Measurements from ENCODE around the gene TMEM91. TPM values are rescaled to one million over a fixed set of nuclear protein-coding genes. Genes with fewer than 3 reads are reported as not detected.

TMEM91 gene
- total RNA-seq, 4 donors from 2014 or later, result 3.3 to 22.7 (median 17.4) TPM

GRCh38 chr19:41372501-41372900, 3.8 kb upstream of the TMEM91 start:
- TF ChIP-seq, protein P1, sequence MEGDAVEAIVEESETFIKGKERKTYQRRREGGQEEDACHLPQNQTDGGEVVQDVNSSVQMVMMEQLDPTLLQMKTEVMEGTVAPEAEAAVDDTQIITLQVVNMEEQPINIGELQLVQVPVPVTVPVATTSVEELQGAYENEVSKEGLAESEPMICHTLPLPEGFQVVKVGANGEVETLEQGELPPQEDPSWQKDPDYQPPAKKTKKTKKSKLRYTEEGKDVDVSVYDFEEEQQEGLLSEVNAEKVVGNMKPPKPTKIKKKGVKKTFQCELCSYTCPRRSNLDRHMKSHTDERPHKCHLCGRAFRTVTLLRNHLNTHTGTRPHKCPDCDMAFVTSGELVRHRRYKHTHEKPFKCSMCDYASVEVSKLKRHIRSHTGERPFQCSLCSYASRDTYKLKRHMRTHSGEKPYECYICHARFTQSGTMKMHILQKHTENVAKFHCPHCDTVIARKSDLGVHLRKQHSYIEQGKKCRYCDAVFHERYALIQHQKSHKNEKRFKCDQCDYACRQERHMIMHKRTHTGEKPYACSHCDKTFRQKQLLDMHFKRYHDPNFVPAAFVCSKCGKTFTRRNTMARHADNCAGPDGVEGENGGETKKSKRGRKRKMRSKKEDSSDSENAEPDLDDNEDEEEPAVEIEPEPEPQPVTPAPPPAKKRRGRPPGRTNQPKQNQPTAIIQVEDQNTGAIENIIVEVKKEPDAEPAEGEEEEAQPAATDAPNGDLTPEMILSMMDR (IDR thresholded peaks at IDR 0.05; ENCODE audit: low read depth), result no peak

DNA sequence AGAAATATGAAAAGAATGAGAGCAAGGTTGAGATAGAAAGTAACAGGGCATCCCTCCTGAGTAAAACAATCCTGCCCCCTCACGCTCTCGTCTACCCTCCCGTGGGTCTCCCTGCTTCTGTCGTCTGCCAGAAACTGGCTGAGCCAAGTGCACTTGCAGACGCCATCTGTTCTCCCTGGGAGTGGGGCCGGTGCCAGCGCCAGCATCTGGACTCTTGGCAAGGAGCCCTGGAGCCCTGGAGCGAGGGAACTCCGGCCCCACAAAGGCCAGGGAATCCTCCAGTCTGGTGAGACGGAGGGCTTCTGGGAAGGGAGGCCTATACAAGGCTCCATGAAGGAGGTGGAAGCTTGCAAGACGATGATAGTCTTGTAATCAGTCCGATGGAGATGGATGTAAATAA, 2.3 kb upstream of the TMEM91 start:
- TF ChIP-seq, protein P1 (IDR thresholded peaks at IDR 0.05; ENCODE audit: low read depth), result no peak

DNA sequence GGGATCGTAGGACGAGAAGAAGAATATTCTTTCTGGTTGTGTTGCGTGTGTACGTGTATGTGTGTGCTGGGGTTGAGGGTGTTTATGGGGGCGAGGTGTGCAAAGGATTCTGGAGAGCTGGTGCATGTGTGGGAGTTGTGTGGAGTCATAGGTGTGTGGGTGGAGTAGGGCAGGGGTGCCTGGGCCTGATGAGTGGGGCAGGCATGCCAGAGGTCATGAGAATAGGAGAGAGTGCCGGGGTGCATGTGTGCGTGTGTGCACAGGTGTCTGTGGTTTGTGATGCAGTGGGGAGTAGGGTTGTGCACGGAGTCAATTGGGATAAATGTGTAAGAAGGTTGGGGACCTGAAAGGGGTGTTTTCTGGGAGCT, 649 bp downstream of the TMEM91 start:
- TF ChIP-seq, protein P1 (IDR thresholded peaks at IDR 0.05; ENCODE audit: low read depth), result no peak

- TF ChIP-seq, protein P1 (IDR thresholded peaks at IDR 0.05; ENCODE audit: low read depth), result no peak
These were observed 1.8 kb downstream of the TMEM91 start for GRCh38 chr19:41377977-41378709.

DNA sequence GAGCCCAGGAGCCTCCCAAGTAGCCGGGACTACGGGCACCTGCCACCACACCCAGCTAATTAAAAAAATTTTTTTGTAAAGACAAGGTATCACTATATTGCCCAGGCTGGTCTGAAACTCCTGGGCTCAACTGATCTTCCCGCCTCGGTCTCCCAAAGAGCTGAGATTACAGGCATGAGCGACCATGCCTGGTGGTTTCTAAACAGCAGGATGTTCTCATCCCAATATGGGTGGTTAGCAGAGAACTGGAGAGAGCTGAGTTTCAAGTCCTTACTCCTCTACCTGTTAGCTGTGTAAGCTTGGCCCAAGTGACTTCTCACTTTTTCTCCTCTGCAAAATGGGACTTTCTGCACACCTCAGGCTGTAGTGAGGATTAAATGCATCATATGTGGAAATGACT, 8.0 kb downstream of the TMEM91 start:
- TF ChIP-seq, protein P1 (IDR thresholded peaks at IDR 0.05; ENCODE audit: low read depth), result no peak

DNA sequence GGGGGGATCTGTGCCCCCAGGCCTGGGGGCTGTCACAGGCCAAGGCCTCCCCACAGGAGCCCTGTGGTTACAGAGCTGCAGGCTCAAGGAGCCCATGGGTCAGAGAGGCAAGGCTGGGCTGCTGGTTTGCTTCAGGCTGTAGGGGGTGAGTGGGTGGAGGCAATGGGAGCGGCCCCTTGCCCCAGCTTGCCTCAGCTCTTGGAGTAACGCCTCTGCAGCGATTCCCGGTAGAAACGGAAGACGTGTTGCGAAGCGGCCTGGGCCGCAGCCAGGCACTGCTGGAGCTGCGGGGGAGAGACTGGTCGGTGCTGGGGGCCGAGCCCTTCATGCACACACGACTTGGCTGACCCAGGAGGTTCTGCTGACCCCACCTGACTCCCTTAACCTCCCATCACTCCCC, 10.1 kb downstream of the TMEM91 start:
- TF ChIP-seq, protein P1 (IDR thresholded peaks at IDR 0.05; ENCODE audit: low read depth), result no peak

DNA sequence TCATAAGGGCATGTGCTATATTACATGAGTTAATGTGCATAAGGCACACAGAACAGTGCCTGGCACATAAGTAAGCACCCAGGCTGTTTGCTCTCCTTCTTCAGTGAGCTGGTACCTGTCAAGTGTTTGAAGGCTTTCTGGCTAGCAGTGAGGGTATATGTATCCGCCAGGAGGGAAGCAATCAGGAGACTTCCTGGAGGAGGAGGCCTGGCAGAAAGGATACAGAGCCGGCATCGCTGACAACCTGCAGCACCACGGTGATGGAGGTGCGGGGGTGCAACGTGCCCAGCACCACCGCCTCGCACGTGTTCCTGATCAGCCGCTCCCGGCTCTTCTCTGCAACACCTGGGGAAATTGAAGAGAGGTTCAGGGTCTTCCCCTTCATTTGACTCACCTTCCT, 15.3 kb downstream of the TMEM91 start:
- TF ChIP-seq, protein P1 (IDR thresholded peaks at IDR 0.05; ENCODE audit: low read depth), result no peak

Data from subcutaneous adipose tissue (tissue), 4 donors.